Middle frontal gyrus (tissue), 1 donor: ENCODE measurements around the gene CLDN11.
A peak's percentile ranks its signal among the peaks of the same experiment; 100 is the strongest.

Source experiments
- DNase-seq: peaks from one replicate; pipeline ENCODE4 v3.0.0-alpha.2; 2015; ENCODE audit warnings: low spot score; ENCODE audit errors: extremely low spot score

The CLDN11 gene

GRCh38 chr3:170470063-170471016, 51.7 kb downstream of the CLDN11 start:
- peak; percentile 43 for DNase-seq

- DNase-seq, result no peak
Observed at GRCh38 chr3:170471149-170471548, 52.5 kb downstream of the CLDN11 start.

GRCh38 chr3:170473358-170473757, 54.7 kb downstream of the CLDN11 start:
- no peak for DNase-seq

- no peak for DNase-seq
Observed at GRCh38 chr3:170475092-170475685, 56.5 kb downstream of the CLDN11 start.

GRCh38 chr3:170476291-170476690, 57.6 kb downstream of the CLDN11 start:
- no peak for DNase-seq

- DNase-seq, result no peak
Observed at GRCh38 chr3:170477395-170477794, 58.7 kb downstream of the CLDN11 start.

- DNase-seq, result no peak
Observed at GRCh38 chr3:170480111-170480510, 61.4 kb downstream of the CLDN11 start.

- no peak for DNase-seq
Observed at GRCh38 chr3:170482199-170482598, 63.5 kb downstream of the CLDN11 start.

GRCh38 chr3:170483485-170484262, 65.0 kb downstream of the CLDN11 start:
- no peak for DNase-seq
